Right hindlimb (tissue), 1 donor: ENCODE data around the gene TPI1.

Source experiments
- DNase-seq: peaks from one replicate; pipeline ENCODE4 v3.0.0-alpha.2; 2018

The TPI1 gene

DNA sequence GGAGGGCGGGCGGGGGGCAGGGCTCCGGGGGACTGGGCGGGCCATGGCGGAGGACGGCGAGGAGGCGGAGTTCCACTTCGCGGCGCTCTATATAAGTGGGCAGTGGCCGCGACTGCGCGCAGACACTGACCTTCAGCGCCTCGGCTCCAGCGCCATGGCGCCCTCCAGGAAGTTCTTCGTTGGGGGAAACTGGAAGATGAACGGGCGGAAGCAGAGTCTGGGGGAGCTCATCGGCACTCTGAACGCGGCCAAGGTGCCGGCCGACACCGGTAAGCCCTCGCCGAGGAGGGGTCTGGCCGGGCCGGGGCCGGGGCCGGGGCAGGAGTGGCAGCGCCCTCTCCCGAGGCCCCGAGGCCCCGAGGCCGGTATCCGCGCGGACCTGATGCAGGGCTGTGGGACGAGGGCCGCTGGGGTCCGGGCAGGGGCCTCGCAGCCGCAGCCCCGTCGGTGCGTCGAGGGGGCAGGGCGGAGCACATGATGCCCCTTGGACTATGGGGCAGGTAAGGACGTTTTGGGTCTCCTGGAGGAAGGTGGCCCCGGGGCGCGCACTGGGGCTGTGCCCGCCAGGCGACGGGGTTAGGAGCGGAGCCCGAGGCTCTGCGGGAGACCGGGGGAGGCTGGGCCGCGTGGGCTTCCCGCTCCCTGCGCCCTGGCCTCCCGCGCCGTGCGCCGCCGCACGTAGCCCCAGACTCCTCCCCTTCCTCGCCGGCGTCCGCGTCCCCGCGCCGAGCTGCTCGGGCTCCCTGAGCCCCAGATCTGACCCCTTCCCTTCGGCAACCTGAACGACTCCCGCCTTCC lies at the start of gene TPI1:
TPI1 (plus strand) TSS at position 119 of the 798 bp plus-strand sequence; CDS start at position 155, 36 bp downstream.
- DNase-seq, result peak; percentile 91

DNA sequence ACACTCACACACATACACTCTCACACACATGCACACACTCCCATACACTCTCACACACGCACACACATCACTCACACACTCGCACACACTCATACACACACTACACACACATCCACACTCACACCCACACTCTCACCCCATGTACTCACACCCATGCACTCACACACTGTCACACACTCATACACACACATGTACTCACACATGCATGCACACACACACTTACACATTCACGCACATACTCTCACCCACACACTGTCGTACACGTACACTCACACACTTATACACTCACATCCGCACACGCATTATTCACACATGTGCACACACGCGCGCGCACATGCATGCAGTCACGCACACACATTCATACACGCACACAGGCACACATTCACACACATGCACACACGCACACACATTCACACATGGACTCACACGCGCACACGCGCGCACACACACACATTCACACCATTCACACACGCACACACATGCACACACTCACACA lies 49.6 kb upstream of the TPI1 start:
- no peak for DNase-seq

DNA sequence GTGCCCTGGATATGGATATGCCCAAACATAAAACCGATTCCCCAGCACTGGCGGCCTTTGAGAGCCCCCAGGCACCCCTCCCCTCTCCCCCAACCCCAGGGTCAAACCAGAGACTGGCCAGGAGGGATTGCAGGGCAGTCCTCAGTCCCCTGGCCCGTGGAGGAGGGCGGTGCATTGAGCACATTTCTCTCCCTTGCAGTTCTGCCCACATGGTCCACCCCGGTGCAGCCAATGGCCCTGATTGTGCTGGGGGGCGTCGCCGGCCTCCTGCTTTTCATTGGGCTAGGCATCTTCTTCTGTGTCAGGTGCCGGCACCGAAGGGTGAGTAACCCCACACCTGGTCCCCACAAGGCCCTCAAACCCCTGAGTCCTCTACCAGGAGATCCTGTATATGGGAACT lies 49.1 kb upstream of the TPI1 start:
- no peak for DNase-seq

GRCh38 chr12:6818645-6819044 lies 48.7 kb upstream of the TPI1 start:
- no peak for DNase-seq

- DNase-seq, result peak; percentile 23
Observed at GRCh38 chr12:6819106-6820030, 48.0 kb upstream of the TPI1 start.

- DNase-seq, result no peak
Observed at GRCh38 chr12:6820166-6820565, 47.2 kb upstream of the TPI1 start.

DNA sequence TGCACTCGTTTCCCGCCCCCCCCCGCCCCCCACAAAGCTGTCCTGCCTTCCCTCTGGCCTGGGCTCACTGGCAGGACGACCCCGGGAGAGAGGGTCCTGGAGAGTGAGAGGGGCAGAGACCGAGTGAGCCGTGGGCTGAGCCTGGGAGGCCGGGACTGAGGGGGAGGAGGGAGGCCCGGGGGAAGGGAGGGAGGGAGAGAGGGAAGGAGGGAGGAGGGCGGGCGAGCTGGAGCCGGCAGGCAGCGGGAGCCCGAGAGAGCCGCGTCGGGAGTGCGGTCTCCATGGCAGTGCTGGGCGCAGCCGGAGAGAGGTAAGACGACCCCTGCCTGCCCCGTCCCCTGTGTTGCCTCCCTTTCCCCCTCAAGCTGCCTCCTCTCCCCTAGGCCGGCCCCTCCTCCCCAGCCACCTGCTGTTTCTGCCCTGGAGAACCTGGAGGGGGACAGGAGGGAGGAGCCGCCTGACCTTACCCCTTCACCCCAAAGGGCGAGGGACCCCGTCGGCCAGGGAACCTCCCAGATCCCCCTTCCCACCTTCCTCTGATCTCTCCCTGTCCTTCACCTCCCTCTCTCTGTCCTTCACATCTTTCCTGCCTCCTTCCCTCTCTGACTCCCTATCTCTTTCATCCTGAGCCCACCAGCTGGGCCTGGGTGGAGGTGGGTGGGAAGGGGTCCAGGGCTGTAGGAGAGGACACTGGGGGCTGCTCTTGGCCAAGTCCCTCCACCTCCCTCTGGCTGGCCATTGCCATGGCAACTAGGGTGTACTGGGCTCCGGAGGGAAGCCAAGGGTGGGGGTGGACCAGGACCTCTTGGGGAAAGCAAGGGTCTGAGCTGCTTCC lies 45.5 kb upstream of the TPI1 start, which contains the start of gene GPR162:
GPR162 (plus strand) TSS at position 231 of the 835 bp plus-strand sequence. CDS start 2,078 bp downstream, outside the sequence.
- peak; percentile 89 for DNase-seq

GRCh38 chr12:6822426-6823135 lies 44.8 kb upstream of the TPI1 start:
- DNase-seq, result no peak

- DNase-seq, result peak; percentile 45
Observed at GRCh38 chr12:6823182-6824084, 43.9 kb upstream of the TPI1 start.

DNA sequence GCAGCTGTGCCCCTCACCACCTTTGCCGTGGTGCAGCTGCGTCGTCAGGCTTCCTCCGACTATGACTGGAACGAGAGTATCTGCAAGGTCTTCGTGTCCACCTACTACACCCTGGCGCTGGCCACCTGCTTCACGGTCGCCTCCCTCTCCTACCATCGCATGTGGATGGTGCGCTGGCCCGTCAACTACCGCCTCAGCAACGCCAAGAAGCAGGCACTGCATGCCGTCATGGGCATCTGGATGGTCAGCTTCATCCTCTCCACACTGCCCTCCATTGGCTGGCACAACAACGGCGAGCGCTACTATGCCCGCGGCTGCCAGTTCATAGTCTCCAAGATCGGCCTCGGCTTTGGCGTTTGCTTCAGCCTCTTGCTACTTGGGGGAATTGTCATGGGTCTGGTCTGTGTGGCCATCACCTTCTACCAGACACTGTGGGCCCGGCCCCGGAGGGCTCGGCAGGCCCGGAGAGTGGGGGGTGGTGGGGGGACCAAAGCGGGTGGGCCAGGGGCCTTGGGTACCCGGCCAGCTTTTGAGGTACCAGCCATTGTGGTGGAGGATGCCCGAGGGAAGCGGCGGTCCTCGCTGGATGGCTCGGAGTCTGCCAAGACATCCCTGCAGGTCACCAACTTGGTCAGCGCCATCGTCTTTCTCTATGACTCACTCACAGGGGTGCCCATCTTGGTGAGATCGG lies 43.1 kb upstream of the TPI1 start:
- DNase-seq, result no peak

GRCh38 chr12:6824901-6825381 lies 42.4 kb upstream of the TPI1 start:
- peak; percentile 35 for DNase-seq

DNA sequence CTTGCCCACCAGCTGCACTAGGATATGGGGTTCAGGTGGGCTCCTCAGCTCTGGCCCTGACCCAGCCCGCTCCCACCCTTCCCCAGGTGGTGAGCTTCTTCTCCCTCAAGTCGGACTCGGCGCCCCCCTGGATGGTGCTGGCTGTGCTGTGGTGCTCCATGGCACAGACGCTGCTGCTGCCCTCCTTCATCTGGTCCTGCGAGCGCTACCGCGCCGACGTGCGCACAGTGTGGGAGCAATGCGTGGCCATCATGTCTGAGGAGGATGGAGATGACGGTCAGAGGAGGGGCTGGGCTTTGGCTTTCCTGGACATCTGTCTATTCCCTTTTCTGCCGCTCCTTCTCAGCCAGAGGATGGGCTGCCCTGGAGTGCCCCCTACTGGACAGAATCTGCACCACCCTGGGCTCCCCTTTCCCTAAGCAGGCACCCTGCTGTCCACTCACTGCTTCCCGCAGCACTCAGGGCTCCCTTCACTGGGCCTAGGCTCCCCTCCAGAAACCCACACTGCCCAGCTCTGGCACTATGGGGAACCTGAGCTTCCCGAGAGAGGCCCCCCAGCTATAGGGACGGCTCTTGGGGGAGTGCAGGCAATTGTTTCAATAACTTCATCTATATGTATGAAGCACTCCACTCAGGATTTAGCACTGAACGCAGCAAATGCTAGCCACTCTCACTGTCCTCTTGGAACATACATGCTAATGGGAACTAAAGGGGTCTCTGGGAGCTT lies 41.8 kb upstream of the TPI1 start:
- peak; percentile 94 for DNase-seq

DNA sequence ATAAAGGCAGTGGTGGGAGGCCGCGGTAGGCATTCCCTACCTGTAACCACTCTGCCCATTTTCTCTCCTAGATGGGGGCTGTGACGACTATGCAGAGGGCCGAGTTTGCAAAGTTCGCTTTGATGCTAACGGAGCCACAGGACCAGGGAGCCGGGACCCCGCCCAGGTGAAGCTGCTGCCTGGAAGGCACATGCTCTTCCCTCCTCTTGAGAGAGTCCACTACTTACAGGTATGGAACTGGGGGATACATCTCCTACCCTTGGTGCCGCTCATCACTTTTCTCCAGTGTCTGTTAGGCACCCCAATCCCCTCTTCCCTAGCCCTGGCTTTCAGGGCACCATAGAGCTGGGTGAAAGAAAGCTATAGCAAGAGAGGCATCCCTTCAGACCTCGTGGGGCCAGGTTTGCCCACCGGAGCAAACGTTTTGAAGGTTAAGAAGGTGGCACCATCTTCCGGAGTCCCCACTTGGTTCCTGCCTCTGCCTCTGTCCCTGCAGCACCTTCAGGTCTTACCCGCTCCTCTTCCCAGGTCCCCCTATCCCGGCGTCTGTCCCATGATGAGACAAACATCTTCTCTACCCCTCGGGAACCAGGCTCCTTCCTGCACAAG lies 41.1 kb upstream of the TPI1 start:
- DNase-seq, result no peak

- DNase-seq, result peak; percentile 33
Observed at GRCh38 chr12:6826734-6827436, 40.4 kb upstream of the TPI1 start.

DNA sequence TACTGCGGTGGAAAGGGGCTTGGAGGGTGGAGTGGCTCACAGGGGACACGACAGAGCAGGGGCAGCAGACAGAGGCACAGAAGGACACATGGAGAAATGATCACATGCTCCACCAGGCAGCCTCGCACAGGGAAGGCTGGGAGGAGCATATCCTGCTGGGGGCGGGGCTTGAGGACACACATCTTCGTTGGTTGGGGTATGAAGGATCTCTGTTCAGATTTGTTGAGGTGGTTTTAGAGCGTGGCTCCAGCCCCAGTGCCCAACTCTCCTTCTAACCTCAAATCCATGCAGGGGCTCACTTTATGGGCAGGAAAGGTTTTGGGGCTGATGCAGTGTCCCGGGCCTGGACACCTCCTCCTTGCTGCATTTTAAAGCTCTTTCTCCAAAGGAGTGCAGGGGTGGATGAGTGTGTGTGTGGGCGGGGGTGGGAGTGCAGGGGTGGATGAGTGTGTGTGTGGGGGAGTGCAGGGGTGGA lies 39.9 kb upstream of the TPI1 start:
- DNase-seq, result peak; percentile 92

DNA sequence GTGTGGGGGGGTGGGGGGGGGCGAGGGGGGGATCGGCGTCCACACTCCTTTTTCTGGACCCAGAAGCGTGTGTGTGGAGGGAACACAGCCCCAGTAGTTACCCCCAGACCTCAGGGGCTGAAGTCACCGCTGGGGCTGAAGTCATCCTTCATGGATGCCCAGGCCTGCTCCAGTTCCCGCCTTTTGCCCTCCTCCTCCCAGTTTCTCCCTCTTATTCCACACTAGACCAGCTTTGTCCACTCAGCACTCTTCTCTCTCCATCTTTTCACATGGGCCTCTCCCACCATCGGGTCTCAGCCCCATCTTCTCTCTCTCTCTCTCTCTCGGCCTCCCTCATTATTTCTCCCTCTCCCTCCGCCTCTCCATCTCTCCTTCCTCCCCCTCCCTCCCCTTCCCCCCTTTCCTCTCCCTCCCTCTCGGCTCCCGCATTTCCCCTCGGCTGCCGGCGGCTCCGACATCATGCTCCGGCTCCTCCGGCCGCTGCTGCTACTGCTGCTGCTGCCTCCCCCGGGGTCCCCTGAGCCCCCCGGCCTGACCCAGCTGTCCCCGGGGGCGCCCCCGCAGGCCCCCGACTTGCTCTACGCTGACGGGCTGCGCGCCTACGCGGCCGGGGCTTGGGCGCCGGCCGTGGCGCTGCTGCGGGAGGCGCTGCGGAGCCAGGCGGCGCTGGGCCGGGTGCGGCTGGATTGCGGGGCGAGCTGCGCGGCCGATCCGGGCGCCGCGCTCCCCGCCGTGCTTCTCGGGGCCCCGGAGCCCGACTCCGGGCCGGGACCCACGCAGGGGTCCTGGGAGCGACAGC lies 39.1 kb upstream of the TPI1 start, which contains the start of gene P3H3:
P3H3 (plus strand) TSS at position 426 of the 799 bp plus-strand sequence; CDS start at position 460, 34 bp downstream.
- DNase-seq, result peak; percentile 79
